ENCODE measurements around the gene CDKN1C.

DNA sequence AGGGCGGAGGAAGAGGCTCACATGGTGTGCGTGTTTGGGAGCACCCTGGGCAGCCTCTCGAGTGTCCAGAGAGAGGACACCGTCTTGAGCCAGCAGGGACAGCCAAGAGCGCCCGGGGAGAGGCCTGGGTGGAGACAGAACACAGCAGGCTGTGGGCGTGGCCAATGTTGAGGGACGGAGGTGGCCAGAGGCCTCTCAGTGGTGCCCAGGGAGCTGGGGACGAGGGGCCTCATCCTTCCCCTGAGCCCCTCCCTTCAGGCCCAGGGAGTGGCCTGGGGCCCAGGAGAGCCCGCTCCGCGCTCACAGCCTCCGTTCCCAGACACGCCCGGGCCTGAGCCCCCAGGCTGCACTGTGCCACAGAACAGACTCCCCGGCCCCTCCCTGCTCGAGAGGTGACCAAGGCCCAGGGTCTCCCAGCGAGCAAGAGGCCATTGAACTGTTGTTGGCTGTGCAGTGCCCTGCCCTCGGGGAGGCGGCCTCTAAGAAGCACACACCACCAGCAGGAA lies 48.4 kb downstream of the CDKN1C start:
- TF ChIP-seq, protein P1, sequence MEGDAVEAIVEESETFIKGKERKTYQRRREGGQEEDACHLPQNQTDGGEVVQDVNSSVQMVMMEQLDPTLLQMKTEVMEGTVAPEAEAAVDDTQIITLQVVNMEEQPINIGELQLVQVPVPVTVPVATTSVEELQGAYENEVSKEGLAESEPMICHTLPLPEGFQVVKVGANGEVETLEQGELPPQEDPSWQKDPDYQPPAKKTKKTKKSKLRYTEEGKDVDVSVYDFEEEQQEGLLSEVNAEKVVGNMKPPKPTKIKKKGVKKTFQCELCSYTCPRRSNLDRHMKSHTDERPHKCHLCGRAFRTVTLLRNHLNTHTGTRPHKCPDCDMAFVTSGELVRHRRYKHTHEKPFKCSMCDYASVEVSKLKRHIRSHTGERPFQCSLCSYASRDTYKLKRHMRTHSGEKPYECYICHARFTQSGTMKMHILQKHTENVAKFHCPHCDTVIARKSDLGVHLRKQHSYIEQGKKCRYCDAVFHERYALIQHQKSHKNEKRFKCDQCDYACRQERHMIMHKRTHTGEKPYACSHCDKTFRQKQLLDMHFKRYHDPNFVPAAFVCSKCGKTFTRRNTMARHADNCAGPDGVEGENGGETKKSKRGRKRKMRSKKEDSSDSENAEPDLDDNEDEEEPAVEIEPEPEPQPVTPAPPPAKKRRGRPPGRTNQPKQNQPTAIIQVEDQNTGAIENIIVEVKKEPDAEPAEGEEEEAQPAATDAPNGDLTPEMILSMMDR (IDR thresholded peaks at IDR 0.05): peak in 4 of 6 experiments; percentile 18 to 51 (median 44)
- TF ChIP-seq POLR2A (IDR thresholded peaks at IDR 0.05): no peak

Data from thyroid gland (tissue), 4 donors.